Bone marrow (tissue), 2 donors: ENCODE measurements around the gene SYTL2.
A peak's percentile ranks its signal among the peaks of the same experiment; 100 is the strongest.

ENCODE experiments used
- DNase-seq, 2 donors: peaks; one replicate each; lab custom pipeline; 2025; lab: John Stamatoyannopoulos, UW

SYTL2 gene

DNA sequence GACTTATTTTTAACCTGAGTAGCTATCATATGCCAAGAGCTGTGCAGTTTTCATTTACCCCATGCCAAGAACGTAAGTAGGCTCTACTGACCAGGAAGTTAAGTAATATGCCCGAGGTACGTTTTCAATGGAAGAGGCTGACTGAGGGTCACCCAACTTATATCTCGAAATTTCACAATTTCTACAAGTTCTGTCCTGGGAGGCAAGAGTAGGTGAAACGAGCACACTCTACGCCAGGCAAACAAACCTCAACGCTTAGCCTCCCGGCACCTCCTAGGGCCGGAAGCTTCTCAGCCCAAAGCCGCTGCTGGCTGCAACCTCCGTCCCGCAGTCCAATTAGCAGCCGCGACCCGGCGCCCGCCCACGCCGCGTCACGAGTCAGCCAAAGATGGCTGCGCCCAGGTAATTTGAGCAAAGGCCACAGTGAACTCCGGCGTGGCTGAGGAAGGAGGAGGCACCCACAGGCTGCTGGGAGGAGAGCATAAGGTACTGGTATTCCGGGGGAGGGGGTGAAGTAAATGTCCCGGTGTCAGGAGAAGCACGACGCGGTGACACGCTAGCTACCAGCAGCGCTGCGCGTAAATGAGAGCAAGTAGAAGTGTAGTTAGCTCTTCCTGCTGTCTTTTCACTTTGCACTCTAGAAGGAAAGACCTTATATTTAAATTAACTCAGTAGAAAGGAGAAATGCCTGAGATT is 163.2 kb downstream of the SYTL2 start, which contains the start of gene TMEM126A:
Gene TMEM126A (plus strand): TSS at position 364 of the 696 bp plus-strand sequence. CDS start 2,289 bp downstream, outside the sequence.
- DNase-seq, result peak; percentile 56 to 80

DNA sequence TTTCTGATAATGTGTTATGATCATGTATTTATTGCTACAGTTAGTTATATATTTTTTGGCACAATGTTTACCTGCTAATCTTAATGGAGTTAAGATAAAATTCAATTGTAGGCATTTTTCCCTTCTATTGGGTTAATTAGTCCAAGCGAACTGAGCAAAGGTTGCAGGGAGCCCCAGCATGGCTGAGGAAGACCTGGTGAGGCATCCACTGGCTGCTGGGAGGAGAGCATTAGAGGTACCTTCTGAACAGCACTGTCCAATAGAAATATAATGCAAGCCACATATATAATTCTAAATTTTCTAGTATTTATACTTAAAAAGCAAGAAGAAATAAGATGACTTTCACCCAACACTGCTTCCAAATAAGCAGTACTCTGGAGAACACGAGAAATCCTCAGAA is 163.9 kb downstream of the SYTL2 start:
- no peak for DNase-seq
